NCI-H2029 (cell line): ENCODE results near the gene SMTNL1.

ENCODE experiments used
- DNase-seq: peaks from one replicate; lab custom pipeline; 2025; lab: John Stamatoyannopoulos, UW

Gene SMTNL1

DNA sequence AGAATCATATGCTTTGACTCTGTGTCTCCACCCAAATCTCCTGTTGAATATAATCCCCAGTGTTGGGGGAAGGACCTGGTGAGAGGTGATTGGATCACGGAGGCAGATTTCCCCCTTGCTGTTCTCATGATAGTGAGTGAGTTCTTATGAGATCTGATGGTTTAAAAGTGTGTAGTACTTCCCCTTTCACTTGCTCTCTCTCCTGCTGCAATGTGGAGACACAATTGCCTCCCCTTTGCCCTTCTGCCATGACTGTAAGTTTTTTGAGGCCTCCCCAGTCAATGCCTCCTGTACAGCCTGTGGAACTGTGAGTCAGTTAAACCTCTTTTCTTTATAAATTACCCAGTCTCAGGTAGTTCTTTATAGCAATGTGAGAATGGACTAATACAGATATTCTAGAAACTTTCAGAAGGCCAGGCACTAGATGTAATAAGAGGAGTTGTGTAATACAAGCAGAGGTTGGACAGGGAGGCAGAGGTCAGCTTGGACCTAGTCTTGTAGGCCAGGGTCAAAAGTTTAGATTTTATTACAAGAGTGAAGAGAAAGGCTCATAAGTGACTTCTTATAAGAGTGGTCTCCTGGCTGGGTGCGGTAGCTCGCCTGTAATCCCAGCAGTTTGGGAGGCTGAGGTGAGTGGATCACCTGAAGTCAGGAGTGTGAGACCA is 50.8 kb downstream of the SMTNL1 start:
- DNase-seq = no peak

DNA sequence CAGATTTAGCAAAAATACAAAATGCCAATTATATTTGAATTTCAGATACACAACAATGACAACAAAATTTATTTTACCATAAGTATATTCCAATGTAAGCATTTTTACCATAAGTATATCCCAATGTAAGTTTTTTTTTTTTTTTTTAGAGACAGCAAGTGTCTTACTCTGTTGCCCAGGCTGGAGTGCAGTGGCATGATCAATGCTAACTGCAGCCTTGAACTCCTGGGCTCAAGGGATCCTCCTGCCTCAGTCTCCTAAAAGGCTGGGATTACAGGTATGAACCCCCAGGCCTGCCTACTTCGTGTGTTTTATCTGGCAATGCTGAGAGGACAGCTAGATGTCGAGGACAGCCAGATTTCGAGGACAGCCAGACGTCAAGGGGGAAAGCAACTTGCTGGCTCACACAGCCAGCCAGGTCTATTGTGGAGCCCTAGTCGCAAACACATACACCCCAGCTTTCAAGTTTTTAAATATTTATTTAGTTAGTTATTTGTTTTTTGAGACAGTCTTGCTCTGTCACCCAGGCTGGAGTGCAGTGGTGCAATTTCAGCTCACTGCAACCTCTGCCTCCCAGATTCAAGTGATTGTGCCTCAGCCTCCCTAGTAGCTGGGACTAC is 59.0 kb downstream of the SMTNL1 start:
- no peak for DNase-seq

DNA sequence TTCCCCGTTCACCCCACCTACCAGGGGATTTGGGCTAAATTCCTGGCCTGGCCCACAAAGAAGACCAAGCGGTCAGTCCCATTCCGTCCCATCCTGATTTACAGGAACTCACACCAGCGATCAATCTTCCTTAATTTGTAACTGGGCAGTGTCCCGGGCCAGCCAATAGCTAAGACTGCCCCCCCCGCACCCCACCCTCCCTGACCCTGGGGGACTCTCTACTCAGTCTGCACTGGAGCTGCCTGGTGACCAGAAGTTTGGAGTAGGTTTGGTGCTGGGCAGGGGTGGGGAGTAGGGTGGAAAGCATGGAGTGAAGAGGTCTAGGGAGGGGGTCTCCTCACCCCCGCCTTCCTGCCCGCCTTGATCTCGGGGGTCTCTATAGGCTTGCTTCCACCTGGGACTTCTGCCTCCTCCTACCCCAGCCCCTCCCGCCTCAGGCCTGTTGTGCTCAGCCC is 60.1 kb downstream of the SMTNL1 start, which contains the start of gene SERPING1:
Gene SERPING1 (plus strand): TSS at position 225 of the 455 bp plus-strand sequence. CDS start 586 bp downstream, outside the sequence.
- no peak for DNase-seq

DNA sequence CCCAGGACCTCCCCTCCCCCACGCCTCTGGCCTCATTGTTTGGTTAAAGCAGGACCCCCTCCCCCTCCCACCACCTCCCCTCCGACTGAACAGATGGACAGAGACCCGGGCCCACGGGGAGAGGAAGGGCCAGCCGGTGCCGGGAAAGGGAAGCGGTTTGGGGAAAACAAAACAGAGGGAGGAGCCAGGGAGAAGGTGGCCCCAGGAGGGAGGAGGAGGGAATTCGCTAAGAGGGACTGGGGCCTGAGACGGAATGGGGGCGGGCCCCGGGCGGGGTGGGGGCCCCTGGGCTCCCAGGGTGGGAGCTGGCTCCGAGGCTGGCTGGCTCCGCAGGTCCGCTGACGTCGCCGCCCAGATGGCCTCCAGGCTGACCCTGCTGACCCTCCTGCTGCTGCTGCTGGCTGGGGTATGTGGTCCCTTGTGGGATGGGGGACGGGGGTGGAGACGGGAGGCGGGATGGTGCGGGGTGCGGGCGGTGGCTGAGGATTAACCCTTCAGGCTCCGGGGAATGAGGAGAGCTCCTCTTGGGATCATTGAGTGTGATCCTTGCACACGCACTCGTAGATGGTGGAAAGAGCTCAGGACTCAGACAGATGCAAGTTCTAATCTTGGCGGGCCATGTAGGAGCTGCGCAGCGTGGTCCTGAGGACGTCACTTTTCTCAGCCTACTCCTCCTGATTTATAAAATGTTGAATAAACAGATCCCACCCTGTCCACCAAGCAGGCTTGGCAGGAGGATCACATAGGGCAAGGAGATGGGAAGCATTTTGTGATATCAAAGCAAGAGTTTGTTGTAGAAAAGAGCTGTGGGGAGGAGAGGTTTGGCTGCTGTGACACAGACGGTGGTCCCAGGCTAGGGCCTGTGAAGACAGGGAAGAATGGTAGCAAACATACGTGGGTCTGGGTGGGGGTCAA is 60.8 kb downstream of the SMTNL1 start:
- DNase-seq = no peak

DNA sequence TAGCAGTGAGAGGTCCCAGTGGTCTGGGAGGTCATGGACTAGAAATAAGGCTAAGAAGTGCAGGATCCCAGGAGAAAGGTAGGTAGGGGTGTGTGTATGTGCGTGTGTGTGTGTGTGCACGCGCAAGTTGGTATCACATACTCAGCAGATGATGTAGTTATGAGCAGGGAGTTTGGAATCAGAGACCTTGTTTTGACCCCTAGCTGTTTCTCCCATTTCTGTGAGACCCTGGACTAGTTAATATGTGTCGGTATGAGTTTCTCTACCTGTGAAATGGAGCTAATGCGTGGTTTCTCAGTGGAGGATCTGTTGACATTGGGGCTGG is 61.4 kb downstream of the SMTNL1 start:
- no peak for DNase-seq

DNA sequence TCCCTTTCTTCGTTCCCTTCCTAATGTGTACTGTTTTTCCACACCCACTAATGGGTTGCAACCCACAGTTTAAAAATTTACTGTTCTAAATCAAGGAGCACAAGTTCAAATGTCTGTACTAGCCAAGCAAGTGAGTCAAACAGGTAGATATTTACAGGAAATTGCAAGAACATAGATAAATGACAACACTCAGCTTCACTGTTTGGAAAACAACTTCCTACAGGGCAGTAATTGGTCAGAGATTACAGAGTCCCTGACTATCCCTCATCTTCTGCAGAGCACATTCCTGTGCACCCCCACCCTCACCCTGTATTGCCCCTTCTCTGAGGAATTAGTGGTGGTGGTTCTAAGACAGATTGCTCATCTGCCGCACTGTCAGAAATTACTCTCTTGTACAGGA is 62.0 kb downstream of the SMTNL1 start:
- no peak for DNase-seq
